Panc1 (cell line): ENCODE results near the gene PRPF31. TPM values are rescaled to one million over a fixed set of nuclear protein-coding genes. Genes with fewer than 3 reads are reported as not detected.

ENCODE experiments used
- ATAC-seq: fragments of 200-7000 bp; cut with Tn5 transposase; 2 replicates; pipeline ENCODE4 v1.9.1; 2020; ENCODE audit warnings: mild to moderate bottlenecking, moderate library complexity
- BruUV-seq: library from RNA; stranded (reverse); fragments of 400-500 nt; replicated peaks from 2 replicates; lab custom pipeline; 2021; lab: Mats Ljungman, UMichigan
- CTCF ChIA-PET: fragments of 300-600 bp; sonication (Branson Sonifier 250); formaldehyde crosslinking; loops from one replicate; lab custom pipeline; 2022; ENCODE audit warnings: antibody characterized with exemption; lab: Charles Lee
- POLR2A ChIA-PET: fragments of 300-600 bp; sonication (Branson Sonifier 250); formaldehyde crosslinking; loops from one replicate; lab custom pipeline; 2022; ENCODE audit warnings: antibody characterized with exemption; lab: Charles Lee
- DNase-seq: peaks from one replicate; pipeline ENCODE4 v3.0.0-alpha.2; 2010; ENCODE audit warnings: low read depth, low spot score
- H3K27ac ChIP-seq: 2 replicates; pipeline ENCODE4 v1.5.1; 2011; ENCODE audit warnings: mild to moderate bottlenecking, low read length, inconsistent platforms
- H3K27me3 ChIP-seq: fragments of 200-500 bp; sonication (Bioruptor generic); 2 replicates; pipeline ENCODE4 v1.6.0; 2014; ENCODE audit warnings: low read length, inconsistent platforms; ENCODE audit not compliant: control insufficient read depth, insufficient read depth
- H3K36me3 ChIP-seq: fragments of 200-500 bp; sonication (Bioruptor generic); 2 replicates; pipeline ENCODE4 v1.5.1; 2014; ENCODE audit warnings: inconsistent platforms, mild to moderate bottlenecking, low read length, moderate library complexity; ENCODE audit not compliant: control insufficient read depth, insufficient read depth
- H3K4me1 ChIP-seq: 2 replicates; pipeline ENCODE4 v1.5.1; 2011; ENCODE audit warnings: inconsistent platforms, mild to moderate bottlenecking, low read length, moderate library complexity; ENCODE audit not compliant: control insufficient read depth, insufficient read depth
- H3K4me3 ChIP-seq, 2 experiments: 2 replicates each; pipeline ENCODE4 v1.5.1; 2011 to 2012; ENCODE audit warnings: low read depth in 2 of 2, low read length in 2 of 2, mild to moderate bottlenecking in 2 of 2, inconsistent platforms in 1 of 2, moderate library complexity in 1 of 2
- H3K9me3 ChIP-seq: fragments of 200-500 bp; sonication (Bioruptor generic); 2 replicates; pipeline ENCODE4 v1.5.1; 2014; ENCODE audit warnings: low read depth, mild to moderate bottlenecking, inconsistent platforms, low read length, moderate library complexity; ENCODE audit not compliant: control insufficient read depth, insufficient read depth
- CTCF ChIP-seq: fragments of 450-650 bp; IDR thresholded peaks from 2 replicates; pipeline ENCODE4 v1.5.1; 2017; ENCODE audit warnings: mild to moderate bottlenecking
- POLR2AphosphoS5 ChIP-seq: IDR thresholded peaks from 2 replicates; pipeline ENCODE4 v1.6.1; 2012; ENCODE audit warnings: mild to moderate bottlenecking, low read depth, low read length, moderate library complexity
- REST ChIP-seq, 2 experiments: IDR thresholded peaks; 2 replicates each; pipeline ENCODE4 v1.6.1; 2011 to 2012; ENCODE audit warnings: low read depth in 2 of 2, control low read depth in 1 of 2, low read length in 1 of 2, mild to moderate bottlenecking in 1 of 2, moderate library complexity in 1 of 2; ENCODE audit not compliant: insufficient read depth in 1 of 2
- SIN3A ChIP-seq: IDR thresholded peaks from 2 replicates; pipeline ENCODE4 v1.6.1; 2012; ENCODE audit warnings: low read depth, mild to moderate bottlenecking, low read length, moderate library complexity, borderline replicate concordance; ENCODE audit not compliant: insufficient read depth
- TCF7L2 ChIP-seq: IDR thresholded peaks from 2 replicates; pipeline ENCODE4 v1.6.1; 2011; ENCODE audit warnings: mild to moderate bottlenecking, low read depth, low read length, inconsistent platforms
- in situ Hi-C: cut with HindIII; loops from 2 replicates; pipeline ENCODE4 v1.10.0; 2016; ENCODE audit warnings: low sequenced_read_pairs, low pct_unique_long_range_greater_than_20kb
- intact Hi-C: fragments of 100-400 bp; cut with micrococcal nuclease; formaldehyde crosslinking; loops from one replicate; pipeline ENCODE4 v1.10.0; 2022; ENCODE audit not compliant: unreplicated experiment
- total RNA-seq: library from RNA; stranded (reverse); gene quantifications from one replicate; pipeline ENCODE4 v1.2.1, GENCODE V29; 2021; ENCODE audit not compliant: unreplicated experiment

Gene PRPF31
- total RNA-seq, 1 experiment from 2014 or later, result 117 TPM

GRCh38 chr19:54155694-54156093, 40.1 kb downstream of the PRPF31 start:
- H3K9me3 ChIP-seq, result no peaks in the 10 kb centered on the region
- intact Hi-C loops (no loop called here), in situ Hi-C loops (no loop called here)
- peaks cover 12% of the 10 kb centered on the region for H3K36me3 ChIP-seq
- no peak overlapping the region for H3K4me3 ChIP-seq
- no peaks in the 10 kb centered on the region for H3K27me3 ChIP-seq
- ATAC-seq, result no peak
- TF ChIP-seq POLR2AphosphoS5, result 0 out of 2 replicates have a peak, but pooled peaks have one; percentile 9
- no peak; the same call in 1 of the 2 replicates for TF ChIP-seq CTCF
- TF ChIP-seq TCF7L2, result no peak
- no peak for TF ChIP-seq REST (IDR thresholded peaks at IDR 0.05; ENCODE audit: insufficient read depth in 1 of 2, low read depth in 2 of 2, low read length in 1 of 2)
- no peak for TF ChIP-seq SIN3A
- no peak for DNase-seq
- H3K4me1 ChIP-seq, result peaks cover 29% of the 10 kb centered on the region
- ChIA-PET CTCF (no interaction called here), POLR2A (no interaction called here)
- no TSS peak for BruUV-seq
- no peak overlapping the region; the same call in 1 of the 2 replicates for H3K27ac ChIP-seq

- intact Hi-C loops, result no loop called here
- POLR2A ChIA-PET, result no interaction called here
Measured at GRCh38 chr19:54156490-54156889, 40.9 kb downstream of the PRPF31 start.

More at GRCh38 chr19:54156490-54156889, 40.9 kb downstream of the PRPF31 start:
- no peaks in the 10 kb centered on the region for H3K9me3 ChIP-seq
- DNase-seq, result no peak
- CTCF ChIA-PET, result interaction anchor here (0.6 kb wide), 2 partner anchors 128 to 295 kb away, joined by 4 to 5 read pairs; no protein-coding TSS in a partner anchor
- no peaks in the 10 kb centered on the region for H3K27me3 ChIP-seq
- TF ChIP-seq POLR2AphosphoS5 (no peak; the same call in none of the 2 replicates), TCF7L2 (no peak), SIN3A (no peak), REST (IDR thresholded peaks at IDR 0.05; ENCODE audit: insufficient read depth in 1 of 2, low read depth in 2 of 2, low read length in 1 of 2) (no peak), CTCF (no peak)
- in situ Hi-C loops, result no loop called here
- no peak for ATAC-seq
- no TSS peak for BruUV-seq
- no peak overlapping the region for H3K27ac ChIP-seq
- no peak overlapping the region for H3K4me3 ChIP-seq
- peaks cover 32% of the 10 kb centered on the region for H3K4me1 ChIP-seq
- peaks cover 12% of the 10 kb centered on the region for H3K36me3 ChIP-seq
